Fibroblast of lung (primary cell): ENCODE results near the gene PPM1H. TPM values are rescaled to one million over a fixed set of nuclear protein-coding genes. Genes with fewer than 3 reads are reported as not detected.
"Not testable (repeated sequence)": the region's sequence is repeated elsewhere in the genome, so short reads cannot be mapped to it uniquely, and the experiment has no call there.

Experiments used
- DNase-seq, 2 donors: peaks; one replicate each; pipeline versions ENCODE4 v3.0.0 to v3.0.0-alpha.2; 2010; ENCODE audit warnings: low read depth in 2 of 2
- H2AFZ ChIP-seq: 2 replicates; pipeline ENCODE4 v1.5.1; 2012; ENCODE audit warnings: low read length, control low read depth, inconsistent platforms
- H3K27ac ChIP-seq: 2 replicates; pipeline ENCODE4 v1.5.1; 2011; ENCODE audit warnings: low read length, control low read depth; ENCODE audit not compliant: insufficient read depth
- H3K27me3 ChIP-seq: 2 replicates; pipeline ENCODE4 v1.5.1; 2011; ENCODE audit warnings: mild to moderate bottlenecking, low read length; ENCODE audit not compliant: control insufficient read depth, insufficient read depth
- H3K36me3 ChIP-seq: 2 replicates; pipeline ENCODE4 v1.5.1; 2011; ENCODE audit warnings: low read length; ENCODE audit not compliant: control insufficient read depth, insufficient read depth
- H3K4me1 ChIP-seq: 2 replicates; pipeline ENCODE4 v1.5.1; 2011; ENCODE audit warnings: low read length; ENCODE audit not compliant: control insufficient read depth, insufficient read depth; ENCODE audit errors: extremely low read depth
- H3K4me2 ChIP-seq: 2 replicates; pipeline ENCODE4 v1.5.1; 2011; ENCODE audit warnings: low read length, control low read depth; ENCODE audit not compliant: insufficient read depth; ENCODE audit errors: extremely low read depth
- H3K4me3 ChIP-seq, 4 experiments: fragments of 200-600 bp in 1 of 4; sonication (generic) in 1 of 4; replicated peaks in 1 of 4; 2 replicates each; pipeline ENCODE4 v1.5.1; 2011 to 2016; ENCODE audit warnings: low read length in 4 of 4, low read depth in 3 of 4, mild to moderate bottlenecking in 3 of 4, control low read depth in 2 of 4, inconsistent platforms in 1 of 4, mixed read lengths in 1 of 4; ENCODE audit not compliant: insufficient read depth in 1 of 4; ENCODE audit errors: control extremely low read depth in 1 of 4
- H3K79me2 ChIP-seq: 2 replicates; pipeline ENCODE4 v1.5.1; 2012; ENCODE audit warnings: mild to moderate bottlenecking, low read length, inconsistent platforms; ENCODE audit not compliant: control insufficient read depth, insufficient read depth
- H3K9ac ChIP-seq: 2 replicates; pipeline ENCODE4 v1.5.1; 2011; ENCODE audit warnings: mild to moderate bottlenecking, low read length, control low read depth; ENCODE audit not compliant: insufficient read depth
- H3K9me3 ChIP-seq: 2 replicates; pipeline ENCODE4 v1.5.1; 2012; ENCODE audit warnings: low read depth, low read length; ENCODE audit not compliant: control insufficient read depth, insufficient read depth
- H4K20me1 ChIP-seq: 2 replicates; pipeline ENCODE4 v1.5.1; 2011; ENCODE audit warnings: low read length; ENCODE audit not compliant: control insufficient read depth, insufficient read depth; ENCODE audit errors: extremely low read depth
- EZH2 ChIP-seq: IDR thresholded peaks from 2 replicates; pipeline ENCODE4 v1.5.1; 2012; ENCODE audit warnings: low read length, control low read depth, mild to moderate bottlenecking; ENCODE audit errors: missing control alignments
- polyA plus RNA-seq, 2 donors: library from polyadenylated mRNA; depleted of rRNA in 1 of 2; stranded (reverse) in 1 of 2; unstranded in 1 of 2; fragments of >200 nt; gene quantifications; 2 replicates each; pipeline ENCODE4 v1.2.1, GENCODE V29; 2011 to 2012; ENCODE audit warnings: missing spikeins in 1 of 2
- total RNA-seq: library from RNA; depleted of rRNA; stranded (reverse); fragments of >200 nt; gene quantifications from 2 replicates; pipeline ENCODE4 v1.2.1, GENCODE V29; 2014
- TF ChIP-seq, protein P1 (sequence below), 2 donors: IDR thresholded peaks in 1 of 2; conservative IDR thresholded peaks in 1 of 2; 1 replicate in 1 of 2; 2 replicates in 1 of 2; pipeline ENCODE4 v1.5.1; 2011 to 2012; ENCODE audit warnings: low read length in 2 of 2, control low read depth in 1 of 2, inconsistent platforms in 1 of 2, low read depth in 1 of 2, mild to moderate bottlenecking in 1 of 2

The PPM1H gene
- total and polyA plus RNA-seq, 2 donors (not counting 1 experiment from before 2014, with no cell fraction given): 0.57 to 3.1 TPM

GRCh38 chr12:62882696-62883095 is 52.3 kb downstream of the PPM1H start:
- H3K27ac ChIP-seq: no peak overlapping the region
- no peak overlapping the region for H3K9ac ChIP-seq
- H3K9me3 ChIP-seq: no peaks in the 10 kb centered on the region
- no peaks in the 10 kb centered on the region for H3K36me3 ChIP-seq
- H3K4me3 ChIP-seq: no peak overlapping the region
- no peaks in the 10 kb centered on the region for H3K79me2 ChIP-seq
- no peaks in the 10 kb centered on the region for H3K4me1 ChIP-seq
- no peak overlapping the region for H3K4me2 ChIP-seq
- H4K20me1 ChIP-seq: no peaks in the 10 kb centered on the region
- TF ChIP-seq, protein P1, sequence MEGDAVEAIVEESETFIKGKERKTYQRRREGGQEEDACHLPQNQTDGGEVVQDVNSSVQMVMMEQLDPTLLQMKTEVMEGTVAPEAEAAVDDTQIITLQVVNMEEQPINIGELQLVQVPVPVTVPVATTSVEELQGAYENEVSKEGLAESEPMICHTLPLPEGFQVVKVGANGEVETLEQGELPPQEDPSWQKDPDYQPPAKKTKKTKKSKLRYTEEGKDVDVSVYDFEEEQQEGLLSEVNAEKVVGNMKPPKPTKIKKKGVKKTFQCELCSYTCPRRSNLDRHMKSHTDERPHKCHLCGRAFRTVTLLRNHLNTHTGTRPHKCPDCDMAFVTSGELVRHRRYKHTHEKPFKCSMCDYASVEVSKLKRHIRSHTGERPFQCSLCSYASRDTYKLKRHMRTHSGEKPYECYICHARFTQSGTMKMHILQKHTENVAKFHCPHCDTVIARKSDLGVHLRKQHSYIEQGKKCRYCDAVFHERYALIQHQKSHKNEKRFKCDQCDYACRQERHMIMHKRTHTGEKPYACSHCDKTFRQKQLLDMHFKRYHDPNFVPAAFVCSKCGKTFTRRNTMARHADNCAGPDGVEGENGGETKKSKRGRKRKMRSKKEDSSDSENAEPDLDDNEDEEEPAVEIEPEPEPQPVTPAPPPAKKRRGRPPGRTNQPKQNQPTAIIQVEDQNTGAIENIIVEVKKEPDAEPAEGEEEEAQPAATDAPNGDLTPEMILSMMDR (conservative IDR thresholded peaks at IDR 0.05 in 1 of 2, IDR thresholded peaks at IDR 0.05 in 1 of 2; ENCODE audit: low read depth in 1 of 2, low read length in 2 of 2): no peak
- no peak for TF ChIP-seq EZH2
- H3K27me3 ChIP-seq: peaks cover 3% of the 10 kb centered on the region
- no peak overlapping the region for H2AFZ ChIP-seq
- DNase-seq: no peak

GRCh38 chr12:62882140-62882539 is 52.8 kb downstream of the PPM1H start:
- TF ChIP-seq, protein P1 (conservative IDR thresholded peaks at IDR 0.05 in 1 of 2, IDR thresholded peaks at IDR 0.05 in 1 of 2; ENCODE audit: low read depth in 1 of 2, low read length in 2 of 2): no peak
- TF ChIP-seq EZH2: no peak

GRCh38 chr12:62879691-62880090 is 55.3 kb downstream of the PPM1H start:
- DNase-seq: no peak

More at GRCh38 chr12:62882140-62882539, 52.8 kb downstream of the PPM1H start:
- no peak overlapping the region for H3K9ac ChIP-seq
- no peaks in the 10 kb centered on the region for H3K9me3 ChIP-seq
- H3K27me3 ChIP-seq: peaks cover 3% of the 10 kb centered on the region
- H3K4me2 ChIP-seq: no peak overlapping the region
- no peak overlapping the region for H2AFZ ChIP-seq
- no peaks in the 10 kb centered on the region for H3K4me1 ChIP-seq
- H3K4me3 ChIP-seq: no peak overlapping the region
- no peaks in the 10 kb centered on the region for H3K36me3 ChIP-seq
- DNase-seq: no peak
- no peaks in the 10 kb centered on the region for H3K79me2 ChIP-seq
- no peaks in the 10 kb centered on the region for H4K20me1 ChIP-seq
- no peak overlapping the region for H3K27ac ChIP-seq

GRCh38 chr12:62879228-62879627 is 55.7 kb downstream of the PPM1H start:
- H3K4me1 ChIP-seq, H3K4me2 ChIP-seq, H3K79me2 ChIP-seq, DNase-seq, H3K9me3 ChIP-seq, H3K9ac ChIP-seq, H3K4me3 ChIP-seq, H3K27me3 ChIP-seq, H4K20me1 ChIP-seq, H3K36me3 ChIP-seq, H3K27ac ChIP-seq, H2AFZ ChIP-seq: not testable (repeated sequence)

More at GRCh38 chr12:62879691-62880090, 55.3 kb downstream of the PPM1H start:
- no peak for TF ChIP-seq EZH2
- TF ChIP-seq, protein P1 (conservative IDR thresholded peaks at IDR 0.05 in 1 of 2, IDR thresholded peaks at IDR 0.05 in 1 of 2; ENCODE audit: low read depth in 1 of 2, low read length in 2 of 2): no peak
- Histone ChIP-seq H3K4me1 (no peaks in the 10 kb centered on the region), H3K27me3 (peaks cover 3% of the 10 kb centered on the region), H3K9me3 (no peaks in the 10 kb centered on the region), H3K36me3 (no peaks in the 10 kb centered on the region), H4K20me1 (no peaks in the 10 kb centered on the region), H3K27ac (no peak overlapping the region), H3K9ac (no peak overlapping the region), H3K4me2 (no peak overlapping the region), H3K4me3 (no peak overlapping the region), H2AFZ (no peak overlapping the region), H3K79me2 (no peaks in the 10 kb centered on the region)
